ENCODE data around the gene DAAM2.

DAAM2 gene

DNA sequence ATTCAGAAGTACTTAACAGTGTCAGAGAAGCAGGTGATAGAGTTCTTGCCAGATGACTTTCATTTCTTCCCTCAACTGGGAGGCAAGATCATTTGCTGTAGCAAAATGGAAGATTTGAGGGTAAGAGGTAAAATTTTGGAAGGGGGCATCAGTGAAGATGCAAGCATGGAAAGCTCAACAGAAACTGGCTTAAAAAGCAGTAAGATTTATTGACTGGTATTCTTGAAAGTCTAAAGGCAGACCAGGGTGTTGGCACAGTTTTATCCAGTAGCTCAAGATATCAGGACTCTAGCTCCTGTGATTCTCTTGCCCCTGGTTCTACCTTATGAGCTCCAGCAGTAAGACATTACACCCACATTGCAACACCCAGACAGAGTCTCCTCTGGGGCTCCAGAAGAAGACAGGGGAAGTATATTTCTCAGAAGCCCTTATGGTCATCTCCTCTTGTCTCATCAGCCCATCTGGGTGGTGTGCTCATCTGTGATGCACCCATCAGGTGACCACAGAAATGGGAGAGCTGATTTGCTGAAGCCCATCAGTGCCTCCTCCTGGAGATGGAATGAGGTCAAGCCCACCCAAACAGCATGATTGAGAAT is 158.0 kb downstream of the DAAM2 start:
- H3K4me3 ChIP-seq (ENCODE audit: low read depth, low read length) = no peak overlapping the region
- DNase-seq (ENCODE audit: low read depth) = no peak
- TF ChIP-seq CTCF (IDR thresholded peaks at IDR 0.05; ENCODE audit: low read depth, low read length, missing control alignments) = no peak

GRCh38 chr6:39951191-39951590 is 159.0 kb downstream of the DAAM2 start:
- DNase-seq (ENCODE audit: low read depth) = no peak
- no peak for TF ChIP-seq CTCF (IDR thresholded peaks at IDR 0.05; ENCODE audit: low read depth, low read length, missing control alignments)
- H3K4me3 ChIP-seq (ENCODE audit: low read depth, low read length) = no peak overlapping the region

DNA sequence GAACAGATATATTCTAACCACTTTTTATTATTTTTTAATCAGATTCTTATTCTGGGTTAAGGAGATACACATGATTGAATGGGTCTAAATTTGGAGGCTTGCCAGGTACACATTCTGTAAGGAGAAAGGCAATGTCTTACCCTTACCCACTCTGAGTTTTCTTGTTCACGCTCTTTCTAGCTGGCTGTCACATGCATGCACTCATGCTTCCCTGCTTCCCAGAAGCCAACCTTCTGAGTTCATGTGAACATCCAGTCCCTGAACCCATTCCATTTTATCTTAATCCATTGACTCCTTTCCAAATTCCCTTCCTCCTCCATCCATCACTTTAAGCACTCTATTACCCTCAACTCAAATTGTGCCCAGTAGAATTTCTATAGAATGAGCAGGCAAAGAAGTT is 159.5 kb downstream of the DAAM2 start:
- no peak for TF ChIP-seq CTCF (IDR thresholded peaks at IDR 0.05; ENCODE audit: low read depth, low read length, missing control alignments)
- DNase-seq (ENCODE audit: low read depth) = no peak
- H3K4me3 ChIP-seq (ENCODE audit: low read depth, low read length) = no peak overlapping the region

GRCh38 chr6:39952167-39952566 is 160.0 kb downstream of the DAAM2 start:
- DNase-seq (ENCODE audit: low read depth) = no peak
- no peak overlapping the region for H3K4me3 ChIP-seq (ENCODE audit: low read depth, low read length)
- TF ChIP-seq CTCF (IDR thresholded peaks at IDR 0.05; ENCODE audit: low read depth, low read length, missing control alignments) = no peak

GRCh38 chr6:39953076-39953618 is 161.0 kb downstream of the DAAM2 start:
- no peak for TF ChIP-seq CTCF (IDR thresholded peaks at IDR 0.05; ENCODE audit: low read depth, low read length, missing control alignments)
- DNase-seq (ENCODE audit: low read depth) = no peak
- no peak overlapping the region for H3K4me3 ChIP-seq (ENCODE audit: low read depth, low read length)

Data from GM12864 (cell line).